Osteocyte (in vitro differentiated cells): Measurements from ENCODE around the gene F11. TPM values are rescaled to one million over a fixed set of nuclear protein-coding genes. Genes with fewer than 3 reads are reported as not detected.

Experiments used
- DNase-seq: peaks from one replicate; pipeline ENCODE4 v3.0.0; 2021; ENCODE audit warnings: mixed read lengths; ENCODE audit not compliant: unreplicated experiment; ENCODE audit errors: extremely low spot score
- H3K27ac Mint-ChIP-seq: one replicate; pipeline ENCODE4 v1.8.0; 2021; ENCODE audit warnings: mild to moderate bottlenecking, mixed read lengths; ENCODE audit not compliant: unreplicated experiment
- H3K27me3 Mint-ChIP-seq: one replicate; pipeline ENCODE4 v1.8.0; 2021; ENCODE audit warnings: mixed read lengths; ENCODE audit not compliant: unreplicated experiment
- H3K36me3 Mint-ChIP-seq: one replicate; pipeline ENCODE4 v1.8.0; 2021; ENCODE audit warnings: mixed read lengths; ENCODE audit not compliant: unreplicated experiment
- H3K4me1 Mint-ChIP-seq: one replicate; pipeline ENCODE4 v1.8.0; 2021; ENCODE audit warnings: mixed read lengths; ENCODE audit not compliant: unreplicated experiment
- H3K4me3 Mint-ChIP-seq: one replicate; pipeline ENCODE4 v1.8.0; 2021; ENCODE audit warnings: mild to moderate bottlenecking, moderate library complexity, mixed read lengths; ENCODE audit not compliant: unreplicated experiment
- H3K9me3 Mint-ChIP-seq: one replicate; pipeline ENCODE4 v1.8.0; 2021; ENCODE audit warnings: mixed read lengths; ENCODE audit not compliant: unreplicated experiment
- total RNA-seq: library from RNA; stranded (reverse); gene quantifications from 2 replicates; pipeline ENCODE4 v1.2.1, GENCODE V29; 2021
- TF ChIP-seq, protein P1 (sequence below): fragments of 200-600 bp; sonication (generic); IDR thresholded peaks from 2 replicates; pipeline ENCODE4 v1.5.0; 2021; ENCODE audit warnings: antibody characterized with exemption, mild to moderate bottlenecking, moderate library complexity

Gene F11
- total RNA-seq, 1 donor from 2014 or later, result not detected

- no peaks in the 10 kb centered on the region for H3K4me1 Mint-ChIP-seq
- H3K9me3 Mint-ChIP-seq, result no peaks in the 10 kb centered on the region
- no peak for DNase-seq
- H3K4me3 Mint-ChIP-seq, result no peak overlapping the region
- no peaks in the 10 kb centered on the region for H3K36me3 Mint-ChIP-seq
- H3K27ac Mint-ChIP-seq, result no peak overlapping the region
- TF ChIP-seq, protein P1, sequence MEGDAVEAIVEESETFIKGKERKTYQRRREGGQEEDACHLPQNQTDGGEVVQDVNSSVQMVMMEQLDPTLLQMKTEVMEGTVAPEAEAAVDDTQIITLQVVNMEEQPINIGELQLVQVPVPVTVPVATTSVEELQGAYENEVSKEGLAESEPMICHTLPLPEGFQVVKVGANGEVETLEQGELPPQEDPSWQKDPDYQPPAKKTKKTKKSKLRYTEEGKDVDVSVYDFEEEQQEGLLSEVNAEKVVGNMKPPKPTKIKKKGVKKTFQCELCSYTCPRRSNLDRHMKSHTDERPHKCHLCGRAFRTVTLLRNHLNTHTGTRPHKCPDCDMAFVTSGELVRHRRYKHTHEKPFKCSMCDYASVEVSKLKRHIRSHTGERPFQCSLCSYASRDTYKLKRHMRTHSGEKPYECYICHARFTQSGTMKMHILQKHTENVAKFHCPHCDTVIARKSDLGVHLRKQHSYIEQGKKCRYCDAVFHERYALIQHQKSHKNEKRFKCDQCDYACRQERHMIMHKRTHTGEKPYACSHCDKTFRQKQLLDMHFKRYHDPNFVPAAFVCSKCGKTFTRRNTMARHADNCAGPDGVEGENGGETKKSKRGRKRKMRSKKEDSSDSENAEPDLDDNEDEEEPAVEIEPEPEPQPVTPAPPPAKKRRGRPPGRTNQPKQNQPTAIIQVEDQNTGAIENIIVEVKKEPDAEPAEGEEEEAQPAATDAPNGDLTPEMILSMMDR, result peak; percentile 72
- H3K27me3 Mint-ChIP-seq, result peaks cover 27% of the 10 kb centered on the region
Observed at GRCh38 chr4:186297013-186297645, 31.1 kb downstream of the F11 start.

- no peak for DNase-seq
- Mint-ChIP-seq H3K27ac (no peak overlapping the region), H3K4me1 (no peaks in the 10 kb centered on the region), H3K36me3 (no peaks in the 10 kb centered on the region), H3K9me3 (no peaks in the 10 kb centered on the region), H3K4me3 (no peak overlapping the region), H3K27me3 (peaks cover 34% of the 10 kb centered on the region)
- TF ChIP-seq, protein P1, result no peak
Observed at GRCh38 chr4:186298031-186298647, 32.1 kb downstream of the F11 start.

GRCh38 chr4:186299291-186299690 lies 33.3 kb downstream of the F11 start:
- Mint-ChIP-seq H3K36me3 (no peaks in the 10 kb centered on the region), H3K27me3 (peaks cover 39% of the 10 kb centered on the region), H3K4me1 (no peaks in the 10 kb centered on the region), H3K27ac (no peak overlapping the region), H3K4me3 (no peak overlapping the region), H3K9me3 (no peaks in the 10 kb centered on the region)
- TF ChIP-seq, protein P1, result no peak
- DNase-seq, result no peak

DNA sequence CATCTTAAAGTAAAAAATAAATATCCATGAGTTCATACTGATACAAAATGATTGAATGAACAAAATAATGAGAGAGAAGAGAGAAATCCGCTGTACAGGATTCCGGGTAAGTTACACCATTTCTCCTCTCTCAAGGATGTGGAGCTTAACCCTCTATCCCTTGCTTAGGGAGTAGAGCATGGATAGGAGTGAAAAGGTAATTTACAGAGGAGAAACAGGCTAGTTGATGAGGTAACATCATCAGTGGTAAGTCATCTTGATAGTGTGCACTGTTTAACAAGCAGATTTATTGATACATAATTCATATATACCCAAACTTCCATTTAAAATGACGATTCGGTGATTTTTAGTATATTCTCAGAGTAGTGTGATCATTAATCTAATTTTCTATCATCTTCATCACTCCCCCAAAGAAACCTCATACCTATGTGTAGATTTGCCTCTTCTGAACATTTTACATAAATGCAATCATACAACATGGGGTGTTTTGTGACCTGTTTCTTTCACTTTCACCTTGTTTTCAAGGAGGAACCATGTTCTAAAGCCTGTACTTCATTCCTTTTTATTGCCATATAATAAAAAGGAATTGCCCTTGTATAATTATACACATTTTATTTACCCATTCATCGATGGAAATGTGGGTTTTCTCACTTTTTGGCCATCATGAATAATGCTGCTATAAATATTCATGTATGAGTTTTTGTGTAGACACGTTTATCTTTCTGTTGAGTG lies 34.8 kb downstream of the F11 start:
- Mint-ChIP-seq H3K27me3 (peaks cover 40% of the 10 kb centered on the region), H3K4me3 (no peak overlapping the region), H3K27ac (no peak overlapping the region), H3K4me1 (no peaks in the 10 kb centered on the region), H3K36me3 (no peaks in the 10 kb centered on the region), H3K9me3 (no peaks in the 10 kb centered on the region)
- no peak for DNase-seq
- TF ChIP-seq, protein P1, result no peak

- no peak for DNase-seq
- Mint-ChIP-seq H3K36me3 (no peaks in the 10 kb centered on the region), H3K27ac (no peak overlapping the region), H3K27me3 (peaks cover 52% of the 10 kb centered on the region), H3K4me1 (no peaks in the 10 kb centered on the region), H3K9me3 (no peaks in the 10 kb centered on the region), H3K4me3 (no peak overlapping the region)
- TF ChIP-seq, protein P1, result no peak
Observed at GRCh38 chr4:186304216-186304615, 38.2 kb downstream of the F11 start.
